H1 (cell line): ENCODE data around the gene RASGRP1. TPM values are rescaled to one million over a fixed set of nuclear protein-coding genes. Genes with fewer than 3 reads are reported as not detected.

ENCODE experiments used
- CTCF ChIA-PET: fragments of 300-600 bp; sonication (Branson Sonifier 250); formaldehyde crosslinking; loops from one replicate; lab custom pipeline; 2021; ENCODE audit not compliant: partially characterized antibody; lab: Charles Lee
- POLR2A ChIA-PET: fragments of 300-600 bp; sonication (Branson Sonifier 250); formaldehyde crosslinking; loops from one replicate; lab custom pipeline; 2021; ENCODE audit warnings: inconsistent platforms; ENCODE audit not compliant: partially characterized antibody; lab: Charles Lee
- DNase-seq, 2 experiments: peaks; one replicate each; pipeline versions ENCODE4 v3.0.0 to v3.0.0-alpha.2; 2010 to 2022; ENCODE audit warnings: low spot score in 2 of 2, low read depth in 1 of 2, mixed read lengths in 1 of 2
- FAIRE-seq: peaks from 2 replicates; lab custom pipeline; 2011; peaks lifted over from hg19 to GRCh38; lab: Jason Lieb, UNC
- H2AFZ ChIP-seq: 2 replicates; pipeline ENCODE4 v1.8.1; 2012; ENCODE audit warnings: low read length, inconsistent platforms
- H2AK5ac ChIP-seq: 2 replicates; pipeline ENCODE4 v1.6.1; 2013; ENCODE audit warnings: low read depth, low read length
- H2BK120ac ChIP-seq: replicated peaks from 2 replicates; pipeline ENCODE3; 2013; ENCODE audit warnings: low read depth, low read length, inconsistent platforms
- H2BK12ac ChIP-seq: 2 replicates; pipeline ENCODE4 v1.6.1; 2013; ENCODE audit warnings: low read depth, low read length
- H2BK15ac ChIP-seq: 2 replicates; pipeline ENCODE4 v1.6.1; 2013; ENCODE audit warnings: low read length
- H2BK20ac ChIP-seq: 2 replicates; pipeline ENCODE4 v1.6.1; 2013; ENCODE audit warnings: low read length
- H2BK5ac ChIP-seq: 2 replicates; pipeline ENCODE4 v1.6.1; 2013; ENCODE audit warnings: low read depth, low read length
- H3K14ac ChIP-seq: 2 replicates; pipeline ENCODE4 v1.6.1; 2013; ENCODE audit warnings: inconsistent platforms; ENCODE audit not compliant: insufficient read length
- H3K18ac ChIP-seq: 2 replicates; pipeline ENCODE4 v1.6.1; 2013; ENCODE audit warnings: low read length; ENCODE audit errors: extremely low read depth
- H3K23ac ChIP-seq: 2 replicates; pipeline ENCODE4 v1.6.1; 2013; ENCODE audit warnings: inconsistent platforms; ENCODE audit not compliant: insufficient read length
- H3K23me2 ChIP-seq: 2 replicates; pipeline ENCODE4 v1.6.1; 2013; ENCODE audit warnings: low read depth, low read length
- H3K27ac ChIP-seq: 2 replicates; pipeline ENCODE4 v1.6.1; 2011; ENCODE audit warnings: low read depth, low read length, inconsistent platforms
- H3K27me3 ChIP-seq, 4 experiments: replicated peaks in 1 of 4; 1 replicate in 1 of 4; 2 replicates in 3 of 4; pipeline versions ENCODE4 v1.6.1 to v1.8.1; 2011 to 2013; ENCODE audit warnings: low read length in 3 of 4, mild to moderate bottlenecking in 3 of 4, inconsistent platforms in 2 of 4, mixed read lengths in 2 of 4, moderate library complexity in 1 of 4; ENCODE audit not compliant: control insufficient read depth in 3 of 4, insufficient read depth in 3 of 4; ENCODE audit errors: extremely low read depth in 1 of 4
- H3K36me3 ChIP-seq, 4 experiments: 2 replicates each; pipeline versions ENCODE4 v1.6.1 to v1.8.1; 2011 to 2013; ENCODE audit warnings: mild to moderate bottlenecking in 4 of 4, low read length in 3 of 4, moderate library complexity in 2 of 4, control low read depth in 1 of 4, inconsistent platforms in 1 of 4; ENCODE audit not compliant: insufficient read depth in 4 of 4, control insufficient read depth in 2 of 4
- H3K4ac ChIP-seq: replicated peaks from 2 replicates; pipeline ENCODE3; 2013; ENCODE audit warnings: low read length, low read depth, mixed read lengths, inconsistent platforms; ENCODE audit not compliant: insufficient read length
- H3K4me1 ChIP-seq, 4 experiments: replicated peaks in 1 of 4; 1 replicate in 1 of 4; 2 replicates in 3 of 4; pipeline versions ENCODE4 v1.6.1 to v1.8.1; 2011 to 2013; ENCODE audit warnings: low read length in 3 of 4, inconsistent platforms in 2 of 4, mixed read lengths in 1 of 4; ENCODE audit not compliant: insufficient read depth in 4 of 4, control insufficient read depth in 3 of 4
- H3K4me2 ChIP-seq, 2 experiments: 2 replicates each; pipeline versions ENCODE4 v1.6.1 to v1.8.1; 2011 to 2013; ENCODE audit warnings: low read depth in 2 of 2, low read length in 2 of 2, control low read depth in 1 of 2, inconsistent platforms in 1 of 2, mild to moderate bottlenecking in 1 of 2; ENCODE audit not compliant: insufficient read depth in 1 of 2
- H3K4me3 ChIP-seq, 4 experiments: fragments of 200-600, 300-600 bp in 1 of 4; sonication (generic), shearing (Covaris generic), sonication (Bioruptor Twin) in 1 of 4; 2 replicates each; pipeline versions ENCODE4 v1.5.1 to v1.8.1; 2011 to 2016; ENCODE audit warnings: low read length in 4 of 4, low read depth in 3 of 4, control low read depth in 2 of 4, inconsistent platforms in 2 of 4, mild to moderate bottlenecking in 2 of 4, mixed read lengths in 1 of 4, moderate library complexity in 1 of 4; ENCODE audit not compliant: insufficient read depth in 2 of 4; ENCODE audit errors: extremely low read depth in 1 of 4
- H3K56ac ChIP-seq: replicated peaks from 2 replicates; pipeline ENCODE3; 2013; ENCODE audit warnings: low read depth, mild to moderate bottlenecking, mixed read lengths, low read length, inconsistent platforms; ENCODE audit not compliant: insufficient read length
- H3K79me1 ChIP-seq: 2 replicates; pipeline ENCODE4 v1.6.1; 2013; ENCODE audit warnings: low read depth, low read length, control low read depth
- H3K79me2 ChIP-seq, 2 experiments: 2 replicates each; pipeline versions ENCODE4 v1.6.1 to v1.8.1; 2012 to 2013; ENCODE audit warnings: low read length in 2 of 2, mild to moderate bottlenecking in 2 of 2, inconsistent platforms in 1 of 2; ENCODE audit not compliant: insufficient read depth in 2 of 2, control insufficient read depth in 1 of 2
- H3K9ac ChIP-seq, 4 experiments: replicated peaks in 1 of 4; 1 replicate in 1 of 4; 2 replicates in 3 of 4; pipeline versions ENCODE4 v1.6.1 to v1.8.1; 2011 to 2013; ENCODE audit warnings: low read depth in 3 of 4, low read length in 3 of 4, control low read depth in 2 of 4, mild to moderate bottlenecking in 2 of 4, moderate library complexity in 2 of 4, inconsistent platforms in 1 of 4; ENCODE audit errors: extremely low read depth in 1 of 4
- H3K9me3 ChIP-seq, 2 experiments: 2 replicates each; pipeline versions ENCODE4 v1.6.1 to v1.8.1; 2012 to 2013; ENCODE audit warnings: mild to moderate bottlenecking in 2 of 2, moderate library complexity in 2 of 2, control low read depth in 1 of 2, inconsistent platforms in 1 of 2, low read depth in 1 of 2, low read length in 1 of 2, mixed read lengths in 1 of 2; ENCODE audit not compliant: insufficient read depth in 2 of 2
- H4K20me1 ChIP-seq, 2 experiments: replicated peaks in 1 of 2; 2 replicates each; pipeline versions ENCODE3 to v1.8.1; 2011 to 2013; ENCODE audit warnings: inconsistent platforms in 2 of 2, low read length in 2 of 2, mild to moderate bottlenecking in 1 of 2; ENCODE audit not compliant: insufficient read depth in 2 of 2, control insufficient read depth in 1 of 2
- H4K5ac ChIP-seq: 2 replicates; pipeline ENCODE4 v1.6.1; 2013; ENCODE audit warnings: low read length, low read depth, mixed read lengths, inconsistent platforms; ENCODE audit not compliant: insufficient read length
- H4K8ac ChIP-seq: 2 replicates; pipeline ENCODE4 v1.8.0; 2013; ENCODE audit warnings: mild to moderate bottlenecking, moderate library complexity, low read length, inconsistent platforms; ENCODE audit not compliant: insufficient read depth; ENCODE audit errors: extremely low read depth
- H4K91ac ChIP-seq: replicated peaks from 2 replicates; pipeline ENCODE3; 2013; ENCODE audit warnings: low read length, mixed read lengths, inconsistent platforms; ENCODE audit not compliant: insufficient read length
- ATF2 ChIP-seq: IDR thresholded peaks from 2 replicates; pipeline ENCODE4 v1.6.1; 2012; ENCODE audit warnings: low read length, inconsistent platforms
- BACH1 ChIP-seq: IDR thresholded peaks from 2 replicates; pipeline ENCODE4 v1.6.1; 2012; ENCODE audit warnings: low read length, improper control_type of control experiment
- CTCF ChIP-seq, 3 experiments: IDR thresholded peaks; 1 replicate in 2 of 3; 2 replicates in 1 of 3; pipeline versions ENCODE4 v1.5.1 to v1.6.1; 2011; ENCODE audit warnings: low read length in 3 of 3, mild to moderate bottlenecking in 3 of 3, inconsistent platforms in 2 of 3, low read depth in 1 of 3, moderate library complexity in 1 of 3; ENCODE audit not compliant: insufficient read depth in 1 of 3; ENCODE audit errors: control extremely low read depth in 1 of 3
- HDAC2 ChIP-seq, 2 experiments: fragments of 300-600 bp in 1 of 2; sonication (generic) in 1 of 2; IDR thresholded peaks; 2 replicates each; pipeline ENCODE4 v1.6.1; 2011 to 2012; ENCODE audit warnings: low read depth in 2 of 2, low read length in 2 of 2, mild to moderate bottlenecking in 2 of 2, moderate library complexity in 2 of 2, borderline replicate concordance in 1 of 2, inconsistent platforms in 1 of 2
- JUN ChIP-seq: IDR thresholded peaks from 2 replicates; pipeline ENCODE4 v1.6.1; 2011; ENCODE audit warnings: low read depth, mild to moderate bottlenecking, improper control_type of control experiment, low read length
- JUND ChIP-seq: IDR thresholded peaks from 2 replicates; pipeline ENCODE4 v1.6.1; 2011; ENCODE audit warnings: mild to moderate bottlenecking, improper control_type of control experiment, low read length
- RFX5 ChIP-seq: IDR thresholded peaks from 2 replicates; pipeline ENCODE4 v1.6.1; 2011; ENCODE audit warnings: low read depth, low read length, improper control_type of control experiment, borderline replicate concordance
- SIRT6 ChIP-seq: IDR thresholded peaks from one replicate; pipeline ENCODE4 v1.7.1; 2012; ENCODE audit warnings: low read length, inconsistent platforms
- SP2 ChIP-seq: IDR thresholded peaks from 2 replicates; pipeline ENCODE4 v1.6.1; 2012; ENCODE audit warnings: mild to moderate bottlenecking, low read length, inconsistent platforms
- TCF12 ChIP-seq: IDR thresholded peaks from 2 replicates; pipeline ENCODE4 v1.6.1; 2011; ENCODE audit warnings: low read depth, mild to moderate bottlenecking, low read length
- YY1 ChIP-seq: IDR thresholded peaks from 2 replicates; pipeline ENCODE4 v1.6.1; 2011; ENCODE audit warnings: low read depth, mild to moderate bottlenecking, low read length
- WGBS, 2 experiments: shearing (Covaris generic) in 1 of 2; methylation state at CpG; one replicate each; pipeline versions ENCODE4 v1.1.6 to v1.1.7; 2013 to 2015; ENCODE audit warnings: low lambda C conversion rate in 2 of 2, mixed read lengths in 2 of 2, inconsistent platforms in 1 of 2, low coverage in 1 of 2, missing lambda C conversion rate in 1 of 2; ENCODE audit not compliant: insufficient replicate concordance in 2 of 2, insufficient coverage in 1 of 2, insufficient read length in 1 of 2; ENCODE audit errors: extremely low coverage in 1 of 2, missing lambda C conversion rate in 1 of 2; 5-methylcytosine and 5-hydroxymethylcytosine counted together
- polyA plus RNA-seq, 7 experiments: library from polyadenylated mRNA; depleted of rRNA in 3 of 7; stranded (reverse) in 5 of 7; unstranded in 2 of 7; fragments of >200 nt in 5 of 7; fragments of 200-250 nt in 2 of 7; gene quantifications; 1 replicate in 5 of 7; 2 replicates in 1 of 7; 4 replicates in 1 of 7; pipeline versions ENCODE4 v1.2.1 to v1.2.3, GENCODE V29; 2011 to 2013; ENCODE audit warnings: missing spikeins in 2 of 7, mixed read lengths in 2 of 7
- total RNA-seq: library from RNA; stranded (reverse); fragmentation: NEBNext Ultra II Directional; extraction: Animal tissue kit (Norgen Biotek cat#: 25700); gene quantifications from 2 replicates; pipeline ENCODE4 v1.2.1, GENCODE V29; 2021

RASGRP1 gene
- total and polyA plus RNA-seq, 2 of the 8 experiments (the other 6 are each of a cell fraction or from before 2014, with no cell fraction given): 1.1 to 2.1 TPM

- Histone ChIP-seq H3K18ac (no peak overlapping the region), H4K5ac (no peak overlapping the region), H3K36me3 (no peaks in the 10 kb centered on the region), H3K27ac (no peak overlapping the region), H4K20me1 (no peaks in the 10 kb centered on the region), H3K23ac (no peak overlapping the region), H2BK12ac (no peak overlapping the region), H2BK20ac (no peak overlapping the region), H2BK5ac (no peak overlapping the region), H2BK120ac (no peak overlapping the region), H3K79me1 (no peaks in the 10 kb centered on the region), H4K91ac (no peak overlapping the region), H3K27me3 (no peaks in the 10 kb centered on the region), H2BK15ac (no peak overlapping the region), H4K8ac (no peak overlapping the region), H3K4me1 (no peaks in the 10 kb centered on the region), H3K9me3 (no peaks in the 10 kb centered on the region), H3K4ac (no peak overlapping the region), H2AFZ (no peak overlapping the region), H3K14ac (no peak overlapping the region), H3K23me2 (no peaks in the 10 kb centered on the region), H3K79me2 (no peaks in the 10 kb centered on the region), H2AK5ac (no peak overlapping the region), H3K56ac (no peak overlapping the region), H3K4me2 (no peak overlapping the region), H3K4me3 (no peak overlapping the region), H3K9ac (no peak overlapping the region)
- ChIA-PET CTCF (interaction anchor here (1.4 to 1.6 kb wide), 2 partner anchors 10 to 175 kb away, joined by 4 to 5 read pairs; no protein-coding TSS in a partner anchor), POLR2A (interaction anchor here (1.5 kb wide), 1 partner anchor 8 kb away, joined by 5 read pairs; no protein-coding TSS in a partner anchor)
- 93% methylated on average over 3 of the region's 3 CpGs; no CpG with 5 or more reads in 1 of the 2 experiments for WGBS, 2 experiments
- FAIRE-seq: no peak
- no peak for DNase-seq
- TF ChIP-seq HDAC2 (IDR thresholded peaks at IDR 0.05; ENCODE audit: borderline replicate concordance in 1 of 2, low read depth in 2 of 2, low read length in 2 of 2) (no peak), ATF2 (no peak), SIRT6 (no peak), BACH1 (no peak), SP2 (no peak), TCF12 (no peak), JUN (no peak), JUND (no peak), CTCF (IDR thresholded peaks at IDR 0.05; ENCODE audit: control extremely low read depth in 1 of 3, insufficient read depth in 1 of 3, low read depth in 1 of 3, low read length in 3 of 3) (no peak), YY1 (no peak), RFX5 (no peak)
These were observed 56.0 kb downstream of the RASGRP1 start for GRCh38 chr15:38508647-38509046.
